Omental fat pad (tissue), 4 donors: ENCODE data around the gene RHBDF2. TPM values are rescaled to one million over a fixed set of nuclear protein-coding genes. Genes with fewer than 3 reads are reported as not detected.

Experiments
- ATAC-seq: fragments of 150-250 bp; one replicate; pipeline ENCODE4 v1.9.1; 2016; ENCODE audit warnings: mild to moderate bottlenecking, moderate library complexity; ENCODE audit not compliant: low FRiP score
- DNase-seq: peaks from one replicate; pipeline ENCODE4 v3.0.0-alpha.2; 2019; ENCODE audit warnings: low spot score
- CTCF ChIP-seq, 3 donors: fragments of 450-650 bp; IDR thresholded peaks; one replicate each; pipeline ENCODE4 v1.5.1; 2016 to 2017; ENCODE audit warnings: antibody characterized with exemption in 3 of 3, mild to moderate bottlenecking in 3 of 3, moderate library complexity in 2 of 3
- total RNA-seq, 4 donors: library from RNA; depleted of rRNA; stranded (reverse); fragments of >200 nt; gene quantifications; one replicate each; pipeline ENCODE4 v1.1.0, GENCODE V29; 2016

Gene RHBDF2
- total RNA-seq, 4 donors from 2014 or later, result 29.9 to 77.9 (median 56.7) TPM

DNA sequence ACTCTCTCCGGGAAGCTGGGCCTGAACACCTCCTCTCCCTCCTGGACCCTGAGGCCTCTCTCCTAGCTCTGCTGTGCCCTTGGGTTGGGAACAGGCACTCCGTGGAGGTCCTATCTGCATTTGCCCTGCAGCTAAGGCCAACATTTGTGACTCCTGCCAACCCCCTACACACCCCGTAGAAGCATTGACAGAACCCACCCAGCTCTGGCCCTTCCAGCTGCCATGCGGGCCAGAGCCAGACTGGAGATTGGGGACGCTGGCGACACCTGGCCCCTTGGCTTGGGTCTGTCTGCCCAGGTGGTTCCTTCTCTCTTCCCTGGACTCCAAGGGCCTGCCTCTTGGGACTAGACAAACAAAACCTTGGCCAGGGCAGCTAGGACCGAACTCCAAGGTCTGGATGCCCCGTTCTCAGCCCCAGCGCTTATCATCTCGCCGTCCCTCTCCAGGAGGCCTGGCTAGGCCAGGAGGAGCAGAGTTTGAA is 644 bp upstream of the RHBDF2 start:
- DNase-seq (no peak), ATAC-seq (no peak)

GRCh38 chr17:76500747-76501017 is 541 bp downstream of the RHBDF2 start:
- no peak for DNase-seq
- no peak for TF ChIP-seq CTCF (IDR thresholded peaks at IDR 0.05)
- ATAC-seq, result no peak

More for the DNA sequence above, 644 bp upstream of the RHBDF2 start:
- TF ChIP-seq CTCF (IDR thresholded peaks at IDR 0.05), result no peak

DNA sequence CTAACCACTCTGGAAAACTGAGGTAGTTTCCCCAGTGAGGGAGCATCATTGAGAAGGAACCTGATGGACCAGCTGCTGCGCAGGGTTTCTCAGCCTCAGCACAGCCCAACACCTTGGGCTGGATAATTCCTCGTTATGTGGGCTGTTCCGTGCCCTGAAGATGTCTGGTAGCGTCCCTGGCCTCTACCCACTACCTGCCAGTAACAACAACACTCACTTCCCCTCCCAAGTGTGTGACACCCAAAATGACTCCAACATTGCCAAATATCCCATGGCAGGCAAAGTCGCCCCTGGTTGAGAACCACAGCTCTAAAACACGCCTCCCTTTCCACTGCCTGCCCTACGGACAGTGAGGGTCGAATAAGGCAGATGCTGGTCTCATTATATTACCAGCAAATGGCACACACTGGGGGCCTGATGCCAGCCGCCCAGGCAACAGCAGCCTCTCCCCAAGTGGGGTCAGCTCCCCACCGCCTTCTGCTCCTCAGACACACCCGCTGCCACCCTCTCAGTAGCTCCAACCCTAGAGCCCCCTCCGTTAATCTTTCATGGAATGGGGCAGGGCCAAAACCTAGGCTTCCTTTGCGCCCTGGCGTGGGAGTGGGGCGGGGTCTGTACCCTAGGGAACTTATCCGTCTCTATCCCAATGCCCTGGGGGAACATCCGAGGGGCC is 1.0 kb downstream of the RHBDF2 start:
- no peak for TF ChIP-seq CTCF (IDR thresholded peaks at IDR 0.05)
- ATAC-seq, result no peak
- DNase-seq, result no peak

- no peak for DNase-seq
- ATAC-seq, result no peak
- no peak for TF ChIP-seq CTCF (IDR thresholded peaks at IDR 0.05)
Observed at GRCh38 chr17:76499267-76499667, 2.0 kb downstream of the RHBDF2 start.

DNA sequence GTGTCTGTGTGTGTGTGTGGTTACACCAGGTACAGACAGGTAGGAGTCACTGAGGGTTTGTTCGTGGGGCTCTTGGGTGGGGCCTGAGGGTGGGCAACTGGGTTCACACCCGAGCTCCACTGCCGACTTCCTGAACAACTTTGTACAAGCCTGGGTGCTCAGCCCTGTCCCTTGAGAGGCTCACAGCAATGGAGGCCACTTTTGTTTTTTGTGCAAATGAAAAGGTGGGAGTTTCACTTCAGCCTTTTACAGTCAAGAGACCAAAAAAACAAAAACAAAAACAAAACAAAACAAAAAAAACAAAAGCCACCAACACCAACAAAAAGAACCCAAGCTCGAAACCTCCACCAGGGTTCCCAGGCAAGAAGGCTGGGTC is 2.4 kb downstream of the RHBDF2 start:
- TF ChIP-seq CTCF (IDR thresholded peaks at IDR 0.05), result no peak
- no peak for DNase-seq
- no peak for ATAC-seq

DNA sequence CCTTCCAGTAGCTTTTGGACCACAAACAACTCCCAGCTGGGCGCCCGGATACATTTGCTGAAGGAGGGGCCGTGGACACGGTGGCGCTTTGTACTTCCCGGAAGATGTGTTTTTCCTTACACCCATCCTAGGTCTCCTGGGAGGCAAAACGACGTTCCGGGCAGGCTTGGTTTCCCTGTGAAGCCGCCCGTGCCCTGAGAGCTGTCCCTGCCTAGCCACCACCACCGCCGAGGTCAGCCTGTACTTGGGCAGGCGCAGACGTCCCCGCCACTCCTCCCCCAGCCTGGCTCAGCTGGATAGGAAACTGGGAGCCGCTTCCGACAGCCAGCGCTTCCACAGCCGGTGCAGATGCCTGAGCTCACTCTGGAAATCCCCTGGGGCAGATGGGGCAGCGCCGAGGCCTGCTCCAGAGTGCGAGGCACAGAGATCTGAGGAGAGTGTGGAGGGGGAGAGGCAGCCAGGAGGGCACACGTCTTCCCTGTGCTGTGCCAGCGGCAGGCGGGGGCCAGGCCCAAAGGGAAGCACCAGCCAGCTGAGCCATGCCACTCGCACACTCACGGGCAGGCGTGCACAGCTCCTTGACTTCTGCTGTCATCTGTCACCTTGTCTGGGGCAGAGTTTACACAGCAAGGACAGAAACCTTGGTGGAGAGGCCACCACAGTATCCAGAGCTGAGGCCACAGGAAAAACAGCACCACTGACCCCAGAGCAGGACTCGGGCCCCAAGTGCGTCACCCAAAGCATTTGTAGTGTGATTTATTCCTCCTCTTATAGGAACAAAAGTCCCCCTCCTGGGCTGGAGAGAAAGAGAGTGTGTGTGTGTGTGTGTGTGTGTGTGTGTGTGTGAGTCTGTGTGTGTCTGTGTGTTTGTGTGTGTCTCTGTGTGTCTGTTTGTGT is 3.0 kb downstream of the RHBDF2 start:
- DNase-seq, result no peak
- peak; percentile 58 for ATAC-seq
- TF ChIP-seq CTCF (IDR thresholded peaks at IDR 0.05), result no peak

DNA sequence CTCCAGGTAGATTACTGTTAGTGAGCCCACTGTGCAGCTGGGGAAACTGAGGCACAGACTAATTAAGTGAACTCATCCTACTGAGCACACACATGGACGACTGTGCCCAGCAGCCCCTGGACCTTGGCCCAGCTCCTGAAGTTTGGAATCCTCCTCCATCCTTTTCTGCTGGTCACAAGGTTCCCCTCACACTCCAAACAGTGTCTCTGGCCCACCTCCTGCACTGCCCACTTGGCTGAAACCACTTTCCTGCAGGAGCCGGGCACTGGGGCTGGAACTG is 3.6 kb downstream of the RHBDF2 start:
- TF ChIP-seq CTCF (IDR thresholded peaks at IDR 0.05), result no peak
- no peak for DNase-seq
- ATAC-seq, result no peak
